Activated CD4-positive, alpha-beta T cell treated with anti-CD3 and anti-CD28 coated beads for 4 hours (primary cell): ENCODE results near the gene AFF3.

Source experiments
- DNase-seq, 2 donors: peaks; one replicate each; pipeline ENCODE4 v3.0.0-alpha.2; 2020

The AFF3 gene

DNA sequence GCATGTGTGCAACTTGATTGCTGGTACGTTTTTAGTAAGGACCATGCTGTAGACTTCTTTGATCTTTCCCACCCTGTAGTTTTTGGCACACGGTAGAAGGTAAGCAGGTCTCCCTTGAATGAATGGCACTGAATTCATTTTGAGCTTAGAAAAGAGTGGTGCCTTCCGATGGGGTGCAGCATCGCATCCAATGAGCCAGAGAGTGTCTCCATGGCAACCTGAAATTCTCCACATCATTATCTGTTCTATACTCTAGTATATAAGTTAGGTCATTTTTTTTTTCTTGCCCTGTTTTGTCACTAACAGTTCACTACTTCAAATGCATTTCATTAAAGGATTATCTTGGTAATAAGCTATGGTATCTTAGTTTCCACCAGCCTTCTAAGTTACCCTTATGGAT, 571.4 kb downstream of the AFF3 start:
- DNase-seq: no peak

DNA sequence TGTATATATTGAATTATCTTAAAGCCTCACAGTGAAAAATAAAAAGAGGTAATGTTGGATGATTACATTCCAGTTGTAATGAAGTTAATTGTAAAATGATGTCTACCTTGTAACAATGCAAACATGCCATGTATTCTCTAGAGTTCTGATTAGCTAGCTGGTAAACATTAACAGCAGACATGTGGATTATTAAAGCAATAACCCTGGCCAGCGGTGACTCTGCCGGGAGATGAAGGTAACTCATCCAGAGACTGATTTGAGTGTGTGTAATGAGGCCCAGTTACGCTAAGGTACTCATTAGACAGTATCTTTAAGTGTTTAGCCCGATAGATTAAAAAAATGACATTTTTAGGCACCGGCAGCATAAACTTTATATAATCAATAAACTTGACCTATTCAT, 573.0 kb downstream of the AFF3 start:
- no peak for DNase-seq

DNA sequence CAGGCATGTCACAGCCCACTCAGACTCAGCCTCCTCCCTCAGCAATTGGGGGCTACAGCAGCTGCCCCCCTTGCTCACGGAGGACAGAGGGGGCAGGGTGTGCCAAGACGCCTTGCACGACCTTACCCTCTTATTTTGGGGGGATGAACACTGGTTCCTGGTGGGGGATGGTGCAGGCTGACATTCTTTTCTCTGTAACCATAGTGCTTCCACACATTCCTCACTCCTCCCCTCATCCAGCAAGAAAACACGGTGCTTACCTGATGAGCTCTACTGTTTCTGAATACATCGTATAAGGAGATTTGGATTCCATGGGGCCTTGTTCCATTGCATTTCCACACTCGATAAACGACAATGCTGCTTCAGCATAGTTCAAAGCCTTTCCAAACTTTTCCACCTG, 577.2 kb downstream of the AFF3 start:
- DNase-seq: no peak

DNA sequence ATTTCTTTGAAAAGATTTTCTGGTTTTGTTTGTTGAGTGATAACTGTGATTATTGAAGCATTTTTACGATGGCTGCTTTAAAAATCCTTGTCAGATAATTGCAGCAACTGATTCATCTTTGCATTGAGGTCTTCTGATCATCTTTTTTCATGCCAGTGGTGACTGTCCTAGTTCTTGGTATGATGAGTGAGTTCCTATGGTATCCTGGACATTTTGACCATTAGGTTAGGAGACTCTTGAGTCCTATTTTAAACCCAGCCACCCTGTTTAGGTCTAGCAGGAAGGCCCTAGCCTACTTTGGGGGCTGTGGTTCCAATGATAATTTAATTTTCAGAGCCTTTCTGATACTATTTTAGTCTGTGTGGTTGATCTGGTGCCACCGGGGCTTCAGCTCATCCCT, 579.9 kb downstream of the AFF3 start:
- DNase-seq: no peak

DNA sequence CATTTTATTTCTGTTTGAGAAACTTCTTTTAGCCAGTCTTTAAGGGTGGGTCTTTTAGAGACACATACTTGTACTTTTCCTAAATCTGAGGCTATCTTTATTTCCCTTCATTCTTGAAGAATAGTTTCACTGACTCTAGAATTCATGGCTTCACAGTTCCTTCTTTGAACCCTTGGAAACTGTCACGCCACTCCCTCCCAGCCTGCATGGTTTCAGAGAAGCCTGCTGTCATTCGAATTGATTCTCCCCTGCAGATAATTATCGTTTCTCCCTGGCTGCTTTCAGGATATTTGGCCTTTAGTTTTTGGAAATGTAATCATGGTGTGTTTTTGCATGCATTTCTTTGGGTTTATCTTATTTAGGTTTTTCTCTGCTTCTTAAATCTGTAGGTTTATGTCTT, 580.6 kb downstream of the AFF3 start:
- no peak for DNase-seq

DNA sequence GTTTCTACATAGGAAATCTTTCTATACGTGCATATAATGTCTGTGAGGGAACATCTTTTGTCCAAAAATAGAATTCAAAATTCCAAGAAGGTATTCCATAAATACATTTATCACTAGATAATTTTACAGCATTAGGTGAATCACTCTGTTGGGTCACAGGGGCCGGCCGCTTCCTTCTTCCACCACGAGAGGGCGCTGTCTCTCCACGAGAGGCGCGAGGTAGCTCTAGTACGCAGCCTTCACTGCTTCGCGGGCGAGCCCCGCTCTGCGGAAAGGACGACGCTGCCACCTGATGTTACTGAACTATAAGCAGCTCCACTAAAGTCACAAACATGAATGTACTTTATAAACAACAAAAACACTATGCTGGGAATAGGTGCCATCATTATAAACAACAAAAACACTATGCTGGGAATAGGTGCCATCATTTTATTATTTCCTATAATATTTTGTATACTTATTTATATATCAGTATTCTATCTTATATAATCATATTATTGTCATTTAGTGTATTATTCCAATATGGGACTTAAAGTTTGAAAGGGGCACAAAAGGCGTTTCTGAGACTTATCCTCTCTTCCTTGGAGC, 583.2 kb downstream of the AFF3 start:
- peak; percentile 76 to 89 for DNase-seq

DNA sequence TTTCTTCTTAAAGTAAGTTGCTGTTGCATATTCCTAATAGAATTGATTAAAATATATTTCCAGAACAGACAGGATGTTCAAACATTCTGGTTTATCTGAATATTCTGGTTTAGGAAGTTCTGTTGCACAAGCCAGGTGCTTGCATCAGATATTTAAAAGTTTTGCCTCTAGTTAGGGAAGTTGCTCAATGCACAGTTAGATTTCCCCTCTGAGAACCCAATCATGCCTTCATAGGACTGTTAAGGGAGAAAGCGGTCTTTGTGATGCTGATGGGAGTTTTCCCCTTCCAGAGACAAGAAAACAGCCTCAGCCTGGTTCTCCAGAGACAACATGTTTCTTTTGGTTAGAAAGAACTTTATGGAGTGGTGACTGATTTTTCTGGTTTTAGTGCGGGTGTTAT, 587.0 kb downstream of the AFF3 start:
- DNase-seq: no peak

DNA sequence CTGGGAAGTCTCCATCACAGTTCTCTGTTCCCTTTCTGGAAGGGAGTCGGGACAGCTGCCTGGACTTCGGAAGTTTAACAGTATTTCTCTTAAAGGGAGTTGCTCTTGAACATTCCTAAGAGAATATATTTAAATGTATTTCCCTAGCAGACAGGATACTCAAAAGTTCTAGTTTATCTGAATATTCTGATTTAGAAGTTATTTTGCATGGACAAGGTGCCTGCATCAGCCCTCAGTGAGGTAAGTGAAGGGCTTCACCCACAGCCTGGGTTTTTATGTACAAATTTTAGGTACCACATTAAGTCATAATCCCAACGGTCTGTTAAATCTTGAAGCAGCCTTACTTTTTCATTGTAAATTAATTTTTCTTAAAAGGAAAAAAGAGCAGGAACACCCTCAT, 587.5 kb downstream of the AFF3 start:
- DNase-seq: no peak

DNA sequence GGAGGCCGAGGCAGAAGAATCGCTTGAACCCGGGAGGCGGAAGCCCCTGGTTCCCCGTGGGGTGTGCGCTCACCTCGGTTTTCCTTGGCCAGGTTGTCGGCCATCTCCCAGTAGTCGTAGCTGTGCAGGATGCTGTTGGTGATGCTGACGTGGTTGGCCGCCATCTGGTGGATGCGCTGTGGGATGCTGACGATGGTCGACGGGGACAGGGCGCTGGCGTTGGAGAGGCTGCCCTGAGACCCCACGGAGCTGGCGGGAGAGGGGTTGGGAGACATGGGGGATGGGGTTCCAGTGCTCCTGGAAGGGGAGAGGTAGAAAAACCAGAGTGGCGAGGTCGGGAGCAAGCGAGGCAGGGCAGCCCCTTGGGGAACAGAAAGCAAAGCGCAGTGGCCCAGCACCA, 588.2 kb downstream of the AFF3 start:
- DNase-seq: no peak

DNA sequence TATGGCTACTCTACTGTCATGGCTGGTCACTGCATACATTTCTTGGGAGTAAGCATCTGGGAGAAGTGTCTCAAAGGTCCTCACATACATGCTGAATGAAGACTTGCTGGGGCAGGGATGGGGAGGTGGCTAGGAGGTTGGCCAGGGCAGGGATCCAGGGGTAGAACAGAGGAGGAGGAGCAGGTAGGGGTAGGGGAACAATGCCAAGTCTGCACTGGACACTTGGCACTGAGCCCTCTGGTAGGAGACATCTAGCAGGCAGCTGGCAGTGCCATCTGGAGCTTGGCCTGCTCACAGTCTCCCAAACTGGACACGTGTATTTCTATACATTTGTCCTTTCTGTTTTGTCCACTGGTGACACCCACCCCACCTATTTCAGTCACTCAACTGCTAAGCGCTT, 589.9 kb downstream of the AFF3 start:
- no peak for DNase-seq

DNA sequence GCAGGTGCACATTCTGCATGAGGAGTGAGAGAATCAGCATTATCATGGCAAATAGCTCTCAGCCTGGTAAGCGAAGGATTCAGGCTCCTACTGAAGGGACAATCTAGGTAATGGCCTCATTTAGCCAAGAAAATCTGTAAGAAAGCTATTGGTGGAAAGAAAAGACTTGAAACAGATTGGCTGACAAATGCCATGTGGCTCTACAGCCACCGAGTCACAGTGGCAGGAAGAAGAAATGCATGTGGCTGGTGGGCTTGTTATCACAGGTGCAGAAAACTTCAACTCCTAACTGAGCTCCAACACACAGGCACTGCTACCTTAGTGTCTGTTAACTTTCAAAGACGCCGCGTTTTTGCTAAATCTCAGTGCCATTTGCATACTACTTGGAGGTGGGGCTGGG, 592.0 kb downstream of the AFF3 start:
- DNase-seq: no peak

DNA sequence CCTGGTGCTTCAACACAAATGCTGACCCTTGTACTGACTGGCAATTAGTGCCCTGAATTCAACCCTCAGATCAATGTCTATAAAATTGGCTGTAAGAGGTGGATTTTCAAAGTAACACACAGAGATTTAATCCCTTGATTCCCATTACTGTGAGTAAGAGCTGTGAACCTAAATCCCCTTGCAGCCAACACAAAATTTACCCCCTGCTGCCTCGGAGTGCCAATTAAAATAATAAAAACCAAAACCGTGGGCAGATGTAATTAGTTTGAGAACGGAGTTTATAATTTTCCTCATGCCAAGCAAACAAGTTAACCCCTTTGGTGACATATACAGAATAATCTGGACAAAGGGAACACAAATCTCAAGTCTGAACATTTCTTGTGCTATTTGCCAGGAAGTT, 596.8 kb downstream of the AFF3 start:
- DNase-seq: no peak

DNA sequence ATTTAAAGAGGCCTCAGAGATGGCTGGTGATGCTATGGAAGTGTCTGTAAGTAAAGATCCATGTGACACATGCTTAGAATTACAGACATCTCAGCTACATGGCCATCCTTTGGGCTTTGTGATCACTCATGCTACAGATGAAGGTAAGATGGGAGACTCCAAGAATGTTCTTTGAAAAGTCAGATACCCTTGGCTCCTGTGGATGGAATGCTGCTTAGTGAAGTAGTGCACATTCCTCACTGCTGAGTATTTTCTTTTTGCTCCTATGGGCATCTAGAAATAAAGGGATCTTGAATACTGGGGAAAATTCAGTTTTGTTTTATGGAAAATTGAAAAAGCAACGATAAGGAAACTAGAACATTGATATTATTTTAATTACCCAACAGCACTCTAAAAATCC, 597.3 kb downstream of the AFF3 start:
- no peak for DNase-seq

DNA sequence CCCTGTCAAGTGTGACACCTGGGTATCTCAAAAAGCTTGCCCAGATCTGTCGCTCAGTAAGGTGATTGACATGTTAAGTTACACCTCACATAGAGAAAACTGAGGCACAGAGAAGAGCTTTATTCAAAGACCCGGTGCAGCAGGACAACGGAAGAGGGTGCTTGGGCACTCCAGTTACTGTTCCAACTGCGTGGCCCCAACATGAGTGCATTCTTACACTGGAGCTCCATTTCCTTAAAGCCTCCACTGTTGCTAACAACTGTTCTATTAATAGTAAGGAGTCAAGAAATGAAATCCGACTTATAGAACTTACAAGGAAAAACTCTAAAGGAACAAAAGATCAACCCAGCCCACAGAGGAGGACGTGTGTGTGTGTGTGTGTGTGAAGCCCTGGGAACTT, 597.8 kb downstream of the AFF3 start:
- no peak for DNase-seq

DNA sequence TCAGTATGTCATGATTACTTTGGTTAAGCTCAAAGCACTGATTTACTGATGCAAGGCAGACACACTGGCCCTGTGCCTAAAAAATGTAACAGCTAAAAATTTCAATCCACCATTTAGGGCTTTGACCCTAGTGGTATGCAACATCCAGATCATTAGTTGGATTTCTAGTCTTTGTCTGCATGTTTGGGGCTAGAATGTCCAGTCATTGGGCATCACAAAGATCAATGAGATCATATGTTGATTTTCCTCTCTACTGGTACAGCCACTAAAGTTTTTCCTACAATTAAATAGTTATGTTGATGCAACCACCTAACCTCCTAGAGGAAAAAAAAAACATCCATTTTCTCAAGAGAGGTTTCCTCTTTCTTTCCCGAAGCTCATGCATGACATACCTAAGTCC, 599.1 kb downstream of the AFF3 start:
- DNase-seq: no peak

DNA sequence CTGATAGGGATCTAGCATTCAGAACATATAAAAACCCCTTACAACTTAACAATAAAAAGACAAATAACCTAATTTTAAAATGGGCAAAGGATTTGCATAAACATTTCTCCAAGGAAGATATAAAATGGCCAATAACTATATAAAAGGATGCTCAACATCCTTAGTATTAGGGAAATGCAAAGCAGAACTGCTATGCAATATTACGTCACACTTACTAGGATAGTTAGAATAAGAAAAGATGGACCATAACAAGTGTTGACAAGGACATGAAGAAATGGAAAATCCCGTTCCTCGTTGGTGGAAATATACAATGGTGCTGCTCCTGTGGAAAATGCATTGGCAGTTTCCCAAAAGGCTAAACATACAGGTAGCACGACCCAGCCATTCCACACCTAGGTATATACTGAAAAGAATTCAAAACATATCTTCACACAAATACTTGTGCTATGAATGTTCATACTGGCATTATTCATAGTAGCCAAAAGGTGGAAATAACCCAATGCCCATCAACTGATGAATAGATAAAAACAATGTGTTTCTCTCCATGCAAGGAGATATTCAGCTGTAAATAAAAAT, 604.4 kb downstream of the AFF3 start:
- no peak for DNase-seq

DNA sequence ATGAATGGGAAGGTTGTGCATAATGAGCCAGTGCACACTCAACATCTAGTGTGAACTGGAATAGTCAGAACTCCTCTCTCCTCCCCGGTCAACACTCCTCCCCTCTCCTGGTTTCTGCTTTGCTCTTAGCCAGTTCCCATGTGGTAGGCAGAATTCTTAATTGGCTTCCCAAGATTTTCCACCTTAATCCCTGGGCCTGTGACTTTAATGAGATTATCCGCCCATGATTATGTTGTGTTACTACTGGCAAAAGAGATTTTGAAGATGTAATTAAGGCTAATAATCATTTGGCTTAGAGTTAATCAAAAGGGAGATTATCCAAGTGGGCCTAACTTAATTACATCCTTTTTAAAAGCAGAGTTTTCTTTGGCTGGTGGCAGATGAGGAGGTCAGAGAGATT, 618.3 kb downstream of the AFF3 start:
- no peak for DNase-seq

DNA sequence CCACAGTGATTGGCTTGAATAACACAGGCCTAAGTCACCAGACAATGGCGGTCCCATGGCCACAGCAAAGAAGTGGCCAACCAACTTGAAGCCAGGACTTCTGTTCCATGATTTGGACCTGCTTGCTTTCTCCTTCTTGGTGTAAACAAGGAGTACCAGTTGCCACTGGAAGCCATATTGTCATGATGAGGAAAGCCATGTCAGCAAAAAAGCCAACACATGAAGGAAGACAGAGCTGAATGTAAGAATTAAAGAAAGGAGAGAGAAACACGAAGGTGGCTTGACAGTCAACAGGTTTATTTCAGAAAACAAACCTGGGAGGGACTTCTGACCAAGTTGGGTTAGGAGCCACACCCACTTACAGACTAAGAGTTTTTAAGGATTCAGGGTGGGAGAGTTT, 620.2 kb downstream of the AFF3 start:
- DNase-seq: no peak

DNA sequence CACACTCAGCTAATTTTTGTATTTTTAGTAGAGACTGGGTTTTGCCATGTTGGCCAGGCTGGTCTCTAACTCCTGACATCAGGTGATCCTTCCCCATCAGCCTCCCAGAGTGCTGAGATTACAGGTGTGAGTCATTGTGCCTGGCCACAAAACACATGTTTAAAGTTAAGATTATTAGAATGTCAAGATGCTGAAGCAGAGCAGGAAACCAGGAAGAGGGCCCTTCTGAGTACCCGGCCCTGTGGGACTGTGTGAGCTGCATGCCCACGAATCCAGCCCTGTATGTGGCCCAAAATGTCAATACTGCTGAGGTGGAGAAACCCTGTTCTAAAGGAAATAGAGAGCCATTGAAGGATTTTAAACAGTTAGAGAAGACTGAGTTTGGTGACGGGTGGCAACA, 621.6 kb downstream of the AFF3 start:
- no peak for DNase-seq

DNA sequence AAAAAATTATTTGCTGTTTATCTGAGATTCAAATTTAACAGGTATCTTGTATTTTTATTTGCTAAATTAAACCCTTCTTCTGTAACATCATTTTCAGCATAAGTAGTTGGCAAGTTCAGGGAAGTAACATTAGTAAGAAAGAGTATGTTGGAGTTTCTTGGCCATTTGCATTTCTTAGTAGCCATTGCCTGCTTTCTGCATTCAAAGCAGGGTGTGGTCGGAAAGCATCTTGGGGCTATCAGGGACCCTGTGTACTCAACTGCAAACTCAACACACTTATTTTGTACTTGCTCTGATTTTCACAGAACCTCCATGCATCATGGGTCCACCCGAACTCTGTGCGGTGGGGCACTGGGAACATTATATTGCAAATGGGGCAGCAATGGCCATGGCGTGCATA, 622.2 kb downstream of the AFF3 start:
- no peak for DNase-seq

DNA sequence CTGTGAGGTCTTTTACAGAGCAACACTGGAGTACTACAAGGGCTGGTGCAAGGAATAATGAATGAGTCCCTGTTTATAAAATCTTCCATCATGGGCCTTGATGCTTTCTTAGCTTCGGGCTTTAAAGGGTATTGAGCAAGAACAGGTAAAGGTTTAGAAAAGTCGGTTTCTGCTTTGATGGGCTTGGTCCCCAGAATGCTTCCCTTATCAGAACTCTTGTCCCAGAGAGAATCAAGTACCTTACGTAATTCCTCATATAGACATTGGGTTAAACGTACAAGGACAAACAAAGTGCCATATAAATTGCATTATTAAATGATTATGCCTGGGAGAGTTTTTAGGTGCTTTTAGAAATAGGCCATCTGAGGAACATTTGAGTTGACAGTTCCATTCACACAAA, 628.0 kb downstream of the AFF3 start:
- DNase-seq: no peak

DNA sequence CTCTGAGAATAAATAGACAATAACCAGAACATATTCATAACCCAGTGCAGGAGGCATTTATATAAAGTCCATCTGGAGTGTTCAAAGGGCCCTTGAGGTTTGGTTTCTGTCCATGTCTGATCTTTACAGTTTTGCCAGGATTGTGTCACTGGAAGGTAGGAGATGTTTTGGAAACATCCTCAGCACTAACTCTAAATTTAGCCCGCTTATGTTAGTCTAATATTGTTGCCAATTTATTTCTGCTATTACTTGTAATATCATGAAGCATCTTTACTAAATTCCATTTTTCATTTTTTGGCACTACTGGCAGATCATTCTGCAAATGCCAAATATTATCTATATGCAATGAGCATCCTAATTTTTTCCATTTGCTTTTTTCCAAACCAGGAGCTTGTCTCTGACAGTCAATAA, 630.2 kb downstream of the AFF3 start:
- DNase-seq: no peak

DNA sequence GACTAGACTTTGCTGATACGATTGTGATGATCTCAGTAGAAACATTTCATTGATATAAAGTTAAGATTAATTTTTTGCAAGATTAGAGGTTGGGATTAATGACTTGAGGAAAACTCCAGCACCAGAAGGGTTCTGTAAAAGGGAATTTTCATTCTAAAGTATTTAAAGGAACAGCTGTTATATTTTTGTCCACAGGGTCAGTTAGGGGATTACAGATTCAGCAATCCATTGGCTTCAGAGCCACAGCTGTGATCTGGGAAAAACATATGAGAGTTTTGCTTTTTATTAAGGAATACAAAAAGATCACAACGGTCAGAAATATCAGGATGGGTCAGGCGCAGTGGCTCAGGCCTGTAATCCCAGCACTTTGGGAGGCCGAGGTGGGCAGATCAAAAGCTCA, 633.0 kb downstream of the AFF3 start:
- DNase-seq: no peak

DNA sequence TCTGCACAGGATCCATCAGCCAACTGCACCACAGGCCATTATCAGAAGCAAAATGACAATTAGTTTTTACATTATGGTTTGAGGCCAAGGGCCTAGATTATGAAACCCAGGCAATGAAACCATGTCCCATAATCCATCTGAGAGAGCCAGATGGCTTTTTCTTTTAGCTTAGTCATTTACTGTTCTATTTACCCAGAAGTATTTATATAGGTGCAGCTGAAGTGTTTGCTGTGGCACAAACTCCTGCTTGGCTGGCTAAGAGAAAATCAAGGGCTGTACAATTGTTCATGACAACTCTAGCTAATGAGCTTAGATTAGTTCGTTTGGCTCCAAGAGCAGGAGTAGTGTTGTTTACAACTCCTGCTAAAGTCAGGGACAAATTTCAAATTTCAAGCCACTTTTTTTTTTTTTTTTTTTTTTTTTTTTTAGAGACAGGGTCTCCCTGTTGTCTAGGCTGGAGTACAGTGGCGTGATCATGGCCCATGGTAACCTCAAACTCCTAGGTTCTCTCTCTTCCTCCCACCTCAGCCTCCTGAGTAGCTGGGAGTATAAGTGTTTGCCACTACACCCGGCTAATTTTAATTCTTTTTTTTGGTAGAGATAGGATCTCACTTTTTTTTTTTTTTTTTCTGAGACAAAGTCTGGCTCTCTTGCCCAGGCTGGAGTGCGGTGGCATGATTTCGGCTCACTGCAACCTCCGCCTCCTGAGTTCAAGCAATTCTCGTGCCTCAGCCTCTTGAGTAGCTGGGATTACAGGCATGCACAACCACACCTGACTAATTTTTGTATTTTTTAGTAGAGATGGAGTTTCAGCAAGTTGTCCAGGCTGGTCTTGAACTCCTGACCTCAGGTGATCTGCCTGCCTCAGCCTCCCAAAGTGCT, 634.2 kb downstream of the AFF3 start:
- no peak for DNase-seq
